Activated CD8-positive, alpha-beta memory T cell treated with anti-CD3 and anti-CD28 coated beads, Interleukin-2, amount 50 U/mL, for 24 hours (primary cell): ENCODE data around the gene TMEM151B.

Experiments used
- DNase-seq: peaks from one replicate; pipeline ENCODE4 v3.0.0-alpha.2; 2020; ENCODE audit errors: extremely low read depth

TMEM151B gene

GRCh38 chr6:44278774-44279697 is 8.8 kb downstream of the TMEM151B start:
- no peak for DNase-seq

GRCh38 chr6:44284121-44284520 is 13.9 kb downstream of the TMEM151B start:
- DNase-seq, result no peak

- DNase-seq, result no peak
These were observed 14.6 kb downstream of the TMEM151B start for GRCh38 chr6:44284867-44285266.

- DNase-seq, result no peak
These were observed 15.5 kb downstream of the TMEM151B start for GRCh38 chr6:44285552-44286284.

GRCh38 chr6:44286285-44286565 is 16.0 kb downstream of the TMEM151B start:
- DNase-seq, result no peak

- DNase-seq, result no peak
These were observed 16.5 kb downstream of the TMEM151B start for GRCh38 chr6:44286747-44287146.

GRCh38 chr6:44289726-44290260 is 19.5 kb downstream of the TMEM151B start:
- no peak for DNase-seq

GRCh38 chr6:44291841-44292240 is 21.6 kb downstream of the TMEM151B start:
- no peak for DNase-seq

GRCh38 chr6:44292661-44293365 is 22.6 kb downstream of the TMEM151B start:
- no peak for DNase-seq

- DNase-seq, result no peak
These were observed 24.9 kb downstream of the TMEM151B start for GRCh38 chr6:44294832-44295791.

GRCh38 chr6:44297063-44298038 is 27.1 kb downstream of the TMEM151B start:
- no peak for DNase-seq

GRCh38 chr6:44298055-44298803 is 28.0 kb downstream of the TMEM151B start:
- DNase-seq, result no peak

GRCh38 chr6:44298864-44299263 is 28.6 kb downstream of the TMEM151B start:
- no peak for DNase-seq

- DNase-seq, result no peak
These were observed 30.1 kb downstream of the TMEM151B start for GRCh38 chr6:44300292-44300823.

GRCh38 chr6:44301106-44301505 is 30.9 kb downstream of the TMEM151B start:
- no peak for DNase-seq

- DNase-seq, result no peak
These were observed 31.7 kb downstream of the TMEM151B start for GRCh38 chr6:44301782-44302564.

GRCh38 chr6:44302856-44303255 is 32.6 kb downstream of the TMEM151B start:
- no peak for DNase-seq

GRCh38 chr6:44303842-44304241 is 33.6 kb downstream of the TMEM151B start:
- DNase-seq, result no peak
